ENCODE measurements around the gene AP1M2.

AP1M2 gene

GRCh38 chr19:10568826-10569651, 18.1 kb downstream of the AP1M2 start, which contains the start of gene CDKN2D:
TSS of gene CDKN2D (minus strand) at chr19:10568979. CDS start at chr19:10568653, 326 bp downstream.
- Histone ChIP-seq H3K27ac (peak within 1 kb of the TSS; percentile 88 to 94), H3K4me3 (peak within 1 kb of the TSS; percentile 94)
- peak; percentile 100 for DNase-seq (ENCODE audit: low spot score)
- TF ChIP-seq CTCF (IDR thresholded peaks at IDR 0.05), result peak; percentile 36

- peak; percentile 80 for DNase-seq (ENCODE audit: low spot score)
- TF ChIP-seq CTCF (IDR thresholded peaks at IDR 0.05), result no peak
- peak overlapping the region; percentile 94 for H3K4me3 ChIP-seq
- H3K27ac ChIP-seq, result peak overlapping the region; percentile 88 to 94
Measured at GRCh38 chr19:10568062-10568825, 18.9 kb downstream of the AP1M2 start.

- TF ChIP-seq CTCF (IDR thresholded peaks at IDR 0.05), result no peak
- H3K4me3 ChIP-seq, result peak overlapping the region; percentile 94
- no peak for DNase-seq (ENCODE audit: low spot score)
- peak overlapping the region; percentile 88 to 94 for H3K27ac ChIP-seq
Measured at GRCh38 chr19:10567656-10568055, 19.5 kb downstream of the AP1M2 start.

GRCh38 chr19:10566658-10567410, 20.3 kb downstream of the AP1M2 start:
- no peak for TF ChIP-seq CTCF (IDR thresholded peaks at IDR 0.05)
- Histone ChIP-seq H3K27ac (peak overlapping the region; percentile 88 to 91), H3K4me3 (peak overlapping the region; percentile 89)
- DNase-seq (ENCODE audit: low spot score), result peak; percentile 73

- Histone ChIP-seq H3K4me3 (peak overlapping the region; percentile 89), H3K27ac (peak overlapping the region; percentile 88 to 91)
- no peak for TF ChIP-seq CTCF (IDR thresholded peaks at IDR 0.05)
- no peak for DNase-seq (ENCODE audit: low spot score)
Measured at GRCh38 chr19:10566408-10566657, 20.8 kb downstream of the AP1M2 start.

- peak; percentile 99 for DNase-seq (ENCODE audit: low spot score)
- H3K27ac ChIP-seq, result peak within 1 kb of the TSS; percentile 88 to 91
- H3K4me3 ChIP-seq, result peak within 1 kb of the TSS; percentile 89
- TF ChIP-seq CTCF (IDR thresholded peaks at IDR 0.05), result no peak
Measured at GRCh38 chr19:10565567-10566407, 21.3 kb downstream of the AP1M2 start, which contains the start of gene KRI1. TSS of gene KRI1 (minus strand) at chr19:10566010. CDS start at chr19:10565999, 11 bp downstream.

Data from coronary artery (tissue), 2 donors.